GM12878 (cell line): ENCODE results near the gene TNRC6C. TPM values are rescaled to one million over a fixed set of nuclear protein-coding genes. Genes with fewer than 3 reads are reported as not detected.

ENCODE experiments used
- ATAC-seq: fragments of 200-7000 bp; cut with Tn5 transposase; 3 replicates; pipeline ENCODE4 v1.9.1; 2020; ENCODE audit warnings: mild to moderate bottlenecking, moderate library complexity
- BruUV-seq: library from RNA; stranded (reverse); fragments of 400-500 nt; replicated peaks from 2 replicates; lab custom pipeline; 2021; lab: Mats Ljungman, UMichigan
- CTCF ChIA-PET: fragments of 300-600 bp; sonication (Branson Sonifier 250); formaldehyde crosslinking; extraction: SDS; loops from one replicate; lab custom pipeline; 2021; ENCODE audit warnings: inconsistent platforms; lab: Yijun Ruan, JAX
- POLR2A ChIA-PET: fragments of 350-600 bp; formaldehyde crosslinking; extraction: SDS; loops from one replicate; lab custom pipeline; 2021; ENCODE audit warnings: inconsistent platforms; lab: Charles Lee
- RAD21 ChIA-PET: fragments of 300-600 bp; sonication (Branson Sonifier 250); formaldehyde crosslinking; loops from one replicate; lab custom pipeline; 2023; ENCODE audit warnings: antibody characterized with exemption; ENCODE audit not compliant: unreplicated experiment; lab: Charles Lee
- SMC1A ChIA-PET: fragments of 300-600 bp; sonication (Branson Sonifier 250); formaldehyde crosslinking; loops from one replicate; lab custom pipeline; 2023; ENCODE audit not compliant: unreplicated experiment, uncharacterized antibody; lab: Charles Lee
- DNase-seq: peaks from one replicate; pipeline ENCODE4 v3.0.0-alpha.2; 2011; ENCODE audit warnings: low read depth, low spot score
- FAIRE-seq: peaks from 3 replicates; lab custom pipeline; 2011; peaks lifted over from hg19 to GRCh38; lab: Jason Lieb, UNC
- H2AFZ ChIP-seq: 2 replicates; pipeline ENCODE4 v1.6.0; 2011; ENCODE audit warnings: low read depth, low read length, control low read depth; ENCODE audit not compliant: control insufficient read depth
- H3K27ac ChIP-seq: 2 replicates; pipeline ENCODE4 v1.5.1; 2011; ENCODE audit warnings: control low read depth; ENCODE audit not compliant: control insufficient read depth, insufficient read depth
- H3K27me3 ChIP-seq, 2 experiments: replicated peaks in 1 of 2; 2 replicates each; pipeline versions ENCODE4 v1.6.0 to v1.6.1; 2011; ENCODE audit warnings: low read length in 1 of 2; ENCODE audit not compliant: control insufficient read depth in 2 of 2, insufficient read depth in 2 of 2
- H3K36me3 ChIP-seq, 2 experiments: 2 replicates each; pipeline ENCODE4 v1.5.1; 2011; ENCODE audit warnings: low read length in 1 of 2; ENCODE audit not compliant: control insufficient read depth in 2 of 2, insufficient read depth in 2 of 2
- H3K4me1 ChIP-seq: 2 replicates; pipeline ENCODE4 v1.6.1; 2011; ENCODE audit warnings: mild to moderate bottlenecking, low read length, moderate library complexity, mixed read lengths; ENCODE audit not compliant: control insufficient read depth, insufficient read depth
- H3K4me2 ChIP-seq: 2 replicates; pipeline ENCODE4 v1.6.0; 2011; ENCODE audit warnings: control low read depth; ENCODE audit not compliant: control insufficient read depth, insufficient read depth
- H3K4me3 ChIP-seq: fragments of 200-600 bp; sonication (generic); 2 replicates; pipeline ENCODE4 v1.5.1; 2016
- H3K79me2 ChIP-seq: 2 replicates; pipeline ENCODE4 v1.6.0; 2011; ENCODE audit warnings: low read length; ENCODE audit not compliant: control insufficient read depth, insufficient read depth
- H3K9ac ChIP-seq: 2 replicates; pipeline ENCODE4 v1.8.0; 2011; ENCODE audit warnings: low read length, control low read depth, mixed read lengths; ENCODE audit not compliant: control insufficient read depth, insufficient read depth
- H3K9me3 ChIP-seq: replicated peaks from 3 replicates; pipeline ENCODE4 v1.5.1; 2011; ENCODE audit warnings: mild to moderate bottlenecking, low read length; ENCODE audit not compliant: control insufficient read depth, insufficient read depth
- H4K20me1 ChIP-seq: 2 replicates; pipeline ENCODE4 v1.6.0; 2011; ENCODE audit not compliant: control insufficient read depth, insufficient read depth
- ATF7 ChIP-seq: fragments of 450-650 bp; IDR thresholded peaks from 2 replicates; pipeline ENCODE4 v1.6.1; 2016; ENCODE audit warnings: low read depth, mild to moderate bottlenecking
- BHLHE40 ChIP-seq, 2 experiments: fragments of 450-650 bp in 1 of 2; IDR thresholded peaks; 2 replicates each; pipeline ENCODE4 v1.6.1; 2011 to 2017; ENCODE audit warnings: low read depth in 2 of 2, borderline replicate concordance in 1 of 2, improper control_type of control experiment in 1 of 2, low read length in 1 of 2, mild to moderate bottlenecking in 1 of 2
- IKZF2 ChIP-seq, 2 experiments: fragments of 450-650 bp; IDR thresholded peaks; 2 replicates each; pipeline ENCODE4 v1.6.1; 2017; ENCODE audit warnings: mild to moderate bottlenecking in 2 of 2, moderate library complexity in 2 of 2
- JUNB ChIP-seq: IDR thresholded peaks from 2 replicates; pipeline ENCODE4 v1.6.1; 2016; ENCODE audit warnings: antibody characterized with exemption, mild to moderate bottlenecking
- MEF2A ChIP-seq: IDR thresholded peaks from 2 replicates; pipeline ENCODE4 v1.6.1; 2011; ENCODE audit warnings: low read depth, mild to moderate bottlenecking, low read length, moderate library complexity; ENCODE audit not compliant: insufficient read depth
- NFYB ChIP-seq: IDR thresholded peaks from 2 replicates; pipeline ENCODE4 v1.6.1; 2011; ENCODE audit warnings: low read depth, mild to moderate bottlenecking, low read length, improper control_type of control experiment, moderate library complexity; ENCODE audit not compliant: insufficient read depth
- RELA ChIP-seq: fragments of 450-650 bp; IDR thresholded peaks from 2 replicates; pipeline ENCODE4 v1.8.0; 2014; ENCODE audit warnings: borderline replicate concordance; ENCODE audit not compliant: partially characterized antibody
- TBL1XR1 ChIP-seq: IDR thresholded peaks from 2 replicates; pipeline ENCODE4 v1.6.1; 2012; ENCODE audit warnings: low read depth, low read length, improper control_type of control experiment
- WGBS: methylation state at CpG from one replicate; pipeline ENCODE4 v1.1.6; 2016; ENCODE audit warnings: low lambda C conversion rate; ENCODE audit not compliant: insufficient replicate concordance, insufficient coverage; ENCODE audit errors: missing lambda C conversion rate; 5-methylcytosine and 5-hydroxymethylcytosine counted together
- in situ Hi-C: fragments of 300-500 bp; cut with MboI; formaldehyde crosslinking; loops from 9 replicates; pipeline ENCODE4 v1.14.3; 2018; ENCODE audit warnings: mixed read lengths
- intact Hi-C: fragments of 100-400 bp; cut with micrococcal nuclease; formaldehyde crosslinking; loops from one replicate; pipeline ENCODE4 v1.14.2; 2022; ENCODE audit not compliant: unreplicated experiment
- polyA plus RNA-seq, 11 experiments: library from polyadenylated mRNA; depleted of rRNA in 4 of 11; unstranded in 6 of 11; stranded (reverse) in 5 of 11; fragments of >200 nt; fragmentation: Nextera tagmentation in 4 of 11; fragmentation: Illumina TruSeq in 1 of 11; extraction: Ambion mirVana in 4 of 11; extraction: Trizol in 1 of 11; gene quantifications; 1 replicate in 1 of 11; 2 replicates in 10 of 11; pipeline versions ENCODE4 v1.2.1 to v1.2.3, GENCODE V29; 2011 to 2016; ENCODE audit warnings: inconsistent platforms in 2 of 11, missing spikeins in 2 of 11, low read depth in 1 of 11
- total RNA-seq, 4 experiments: library from RNA; depleted of rRNA in 3 of 4; stranded (reverse); fragments of >200 nt in 3 of 4; fragmentation: Illumina TruSeq in 1 of 4; extraction: Trizol in 1 of 4; gene quantifications; 2 replicates each; pipeline versions ENCODE4 v1.2.1 to v1.2.3, GENCODE V29; 2013 to 2021
- TF ChIP-seq, protein P1 (sequence below): fragments of 450-650 bp; IDR thresholded peaks from 2 replicates; pipeline ENCODE4 v1.6.1; 2017; ENCODE audit warnings: mild to moderate bottlenecking, moderate library complexity
- TF ChIP-seq, protein P2 (sequence below): fragments of 450-650 bp; IDR thresholded peaks from 2 replicates; pipeline ENCODE4 v1.6.1; 2016; ENCODE audit warnings: mild to moderate bottlenecking
- TF ChIP-seq, protein P3 (sequence below): IDR thresholded peaks from 2 replicates; pipeline ENCODE4 v1.6.1; 2012; ENCODE audit warnings: low read length, inconsistent platforms

The TNRC6C gene
- total and polyA plus RNA-seq, 10 of the 15 experiments (the other 5 are each of a cell fraction or from before 2014, with no cell fraction given): 0.40 to 6.1 (median 0.96) TPM

DNA sequence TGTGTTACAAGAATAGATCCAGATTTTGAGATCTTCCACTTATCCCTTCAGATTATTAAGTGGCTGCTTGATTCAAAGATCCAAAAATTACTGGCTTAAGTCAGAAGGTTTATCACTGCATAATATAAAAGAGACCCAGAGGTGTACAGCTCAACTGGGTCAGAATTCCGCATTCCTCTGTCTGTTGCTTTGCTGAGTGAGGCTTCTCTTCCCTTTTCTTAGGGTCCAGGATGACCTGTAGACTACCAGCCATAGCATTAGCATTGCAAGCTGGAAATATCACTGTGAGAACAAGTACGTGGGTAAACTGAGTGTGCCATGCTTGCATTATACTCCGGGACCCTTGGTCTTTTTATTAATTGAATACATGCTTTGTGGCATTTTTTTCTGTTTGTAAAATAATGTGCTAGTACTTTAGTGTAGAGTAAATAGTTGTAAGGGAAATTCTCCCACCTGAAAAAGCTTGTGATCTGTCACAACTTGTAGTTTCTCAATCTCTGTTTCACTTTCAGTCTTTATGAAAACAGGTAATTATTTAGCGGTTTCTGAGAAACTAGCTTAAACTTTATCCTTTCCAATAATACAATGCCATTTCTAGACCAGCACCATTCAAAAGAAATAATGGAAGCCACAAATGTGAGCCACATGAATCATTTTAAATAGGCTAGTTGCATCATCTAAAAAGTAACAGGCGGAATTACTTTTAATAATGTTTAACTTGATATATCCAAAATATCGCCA, 61.6 kb downstream of the TNRC6C start:
- Histone ChIP-seq H3K4me2 (peak overlapping the region; percentile 88), H4K20me1 (no peaks in the 10 kb centered on the region), H3K4me1 (peaks cover 14% of the 10 kb centered on the region), H3K4me3 (peak overlapping the region; percentile 25; the same call in 1 of the 2 replicates), H3K9ac (no peak overlapping the region), H3K27ac (peak overlapping the region; percentile 60), H2AFZ (no peak overlapping the region), H3K9me3 (no peaks in the 10 kb centered on the region), H3K79me2 (no peaks in the 10 kb centered on the region), H3K27me3 (no peaks in the 10 kb centered on the region), H3K36me3 (no peaks in the 10 kb centered on the region)
- intact Hi-C loops: loop anchor here (2.0 to 5.0 kb wide), 2 partner anchors 67 to 231 kb away; no protein-coding TSS in a partner anchor
- BruUV-seq: no TSS peak
- peak; percentile 92 for ATAC-seq
- in situ Hi-C loops: loop anchor here (5.0 kb wide), 1 partner anchor 248 kb away; no protein-coding TSS in a partner anchor
- SMC1A ChIA-PET: interaction anchor here (0.6 to 5.6 kb wide), 40 partner anchors 9 to 688 kb away, joined by 3 to 94 read pairs (median 4); partner anchors contain the start of genes AFMID, TK1 and TNRC6C
- RAD21 ChIA-PET: interaction anchor here (0.6 to 6.8 kb wide), 43 partner anchors 15 to 1819 kb away, joined by 3 to 79 read pairs (median 4); partner anchors contain the start of genes AFMID, CBX4, TK1 and TNRC6C
- POLR2A ChIA-PET: interaction anchor here (0.5 to 2.7 kb wide), 17 partner anchors 9 to 368 kb away, joined by 3 to 14 read pairs (median 3); partner anchors contain the start of genes TMC6, TMC8 and TNRC6C
- peak; percentile 60 for DNase-seq
- CTCF ChIA-PET: interaction anchor here (0.7 to 6.1 kb wide), 47 partner anchors 8 to 477 kb away, joined by 3 to 100 read pairs (median 5); partner anchors contain the start of genes TK1 and TNRC6C
- FAIRE-seq: peak; percentile 86
- 3% methylated on average over 6 of the region's 6 CpGs for WGBS
- TF ChIP-seq RELA (no peak), TBL1XR1 (0 out of 2 replicates have a peak, but pooled peaks have one; percentile 24), ATF7 (peak; percentile 93), NFYB (peak; percentile 69), MEF2A (0 out of 2 replicates have a peak, but pooled peaks have one; percentile 39), BHLHE40 (IDR thresholded peaks at IDR 0.05; ENCODE audit: borderline replicate concordance in 1 of 2, low read depth in 2 of 2, low read length in 1 of 2) (peak; percentile 38 to 49; a peak in 2 of 4 replicates), JUNB (0 out of 2 replicates have a peak, but pooled peaks have one; percentile 28), IKZF2 (IDR thresholded peaks at IDR 0.05) (peak; percentile 58; a peak in 3 of 4 replicates)
- TF ChIP-seq, protein P1, sequence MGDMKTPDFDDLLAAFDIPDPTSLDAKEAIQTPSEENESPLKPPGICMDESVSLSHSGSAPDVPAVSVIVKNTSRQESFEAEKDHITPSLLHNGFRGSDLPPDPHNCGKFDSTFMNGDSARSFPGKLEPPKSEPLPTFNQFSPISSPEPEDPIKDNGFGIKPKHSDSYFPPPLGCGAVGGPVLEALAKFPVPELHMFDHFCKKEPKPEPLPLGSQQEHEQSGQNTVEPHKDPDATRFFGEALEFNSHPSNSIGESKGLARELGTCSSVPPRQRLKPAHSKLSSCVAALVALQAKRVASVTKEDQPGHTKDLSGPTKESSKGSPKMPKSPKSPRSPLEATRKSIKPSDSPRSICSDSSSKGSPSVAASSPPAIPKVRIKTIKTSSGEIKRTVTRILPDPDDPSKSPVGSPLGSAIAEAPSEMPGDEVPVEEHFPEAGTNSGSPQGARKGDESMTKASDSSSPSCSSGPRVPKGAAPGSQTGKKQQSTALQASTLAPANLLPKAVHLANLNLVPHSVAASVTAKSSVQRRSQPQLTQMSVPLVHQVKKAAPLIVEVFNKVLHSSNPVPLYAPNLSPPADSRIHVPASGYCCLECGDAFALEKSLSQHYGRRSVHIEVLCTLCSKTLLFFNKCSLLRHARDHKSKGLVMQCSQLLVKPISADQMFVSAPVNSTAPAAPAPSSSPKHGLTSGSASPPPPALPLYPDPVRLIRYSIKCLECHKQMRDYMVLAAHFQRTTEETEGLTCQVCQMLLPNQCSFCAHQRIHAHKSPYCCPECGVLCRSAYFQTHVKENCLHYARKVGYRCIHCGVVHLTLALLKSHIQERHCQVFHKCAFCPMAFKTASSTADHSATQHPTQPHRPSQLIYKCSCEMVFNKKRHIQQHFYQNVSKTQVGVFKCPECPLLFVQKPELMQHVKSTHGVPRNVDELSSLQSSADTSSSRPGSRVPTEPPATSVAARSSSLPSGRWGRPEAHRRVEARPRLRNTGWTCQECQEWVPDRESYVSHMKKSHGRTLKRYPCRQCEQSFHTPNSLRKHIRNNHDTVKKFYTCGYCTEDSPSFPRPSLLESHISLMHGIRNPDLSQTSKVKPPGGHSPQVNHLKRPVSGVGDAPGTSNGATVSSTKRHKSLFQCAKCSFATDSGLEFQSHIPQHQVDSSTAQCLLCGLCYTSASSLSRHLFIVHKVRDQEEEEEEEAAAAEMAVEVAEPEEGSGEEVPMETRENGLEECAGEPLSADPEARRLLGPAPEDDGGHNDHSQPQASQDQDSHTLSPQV: peak; percentile 84
- TF ChIP-seq, protein P2, sequence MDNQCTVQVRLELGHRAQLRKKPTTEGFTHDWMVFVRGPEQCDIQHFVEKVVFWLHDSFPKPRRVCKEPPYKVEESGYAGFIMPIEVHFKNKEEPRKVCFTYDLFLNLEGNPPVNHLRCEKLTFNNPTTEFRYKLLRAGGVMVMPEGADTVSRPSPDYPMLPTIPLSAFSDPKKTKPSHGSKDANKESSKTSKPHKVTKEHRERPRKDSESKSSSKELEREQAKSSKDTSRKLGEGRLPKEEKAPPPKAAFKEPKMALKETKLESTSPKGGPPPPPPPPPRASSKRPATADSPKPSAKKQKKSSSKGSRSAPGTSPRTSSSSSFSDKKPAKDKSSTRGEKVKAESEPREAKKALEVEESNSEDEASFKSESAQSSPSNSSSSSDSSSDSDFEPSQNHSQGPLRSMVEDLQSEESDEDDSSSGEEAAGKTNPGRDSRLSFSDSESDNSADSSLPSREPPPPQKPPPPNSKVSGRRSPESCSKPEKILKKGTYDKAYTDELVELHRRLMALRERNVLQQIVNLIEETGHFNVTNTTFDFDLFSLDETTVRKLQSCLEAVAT: 0 out of 2 replicates have a peak, but pooled peaks have one; percentile 27
- TF ChIP-seq, protein P3, sequence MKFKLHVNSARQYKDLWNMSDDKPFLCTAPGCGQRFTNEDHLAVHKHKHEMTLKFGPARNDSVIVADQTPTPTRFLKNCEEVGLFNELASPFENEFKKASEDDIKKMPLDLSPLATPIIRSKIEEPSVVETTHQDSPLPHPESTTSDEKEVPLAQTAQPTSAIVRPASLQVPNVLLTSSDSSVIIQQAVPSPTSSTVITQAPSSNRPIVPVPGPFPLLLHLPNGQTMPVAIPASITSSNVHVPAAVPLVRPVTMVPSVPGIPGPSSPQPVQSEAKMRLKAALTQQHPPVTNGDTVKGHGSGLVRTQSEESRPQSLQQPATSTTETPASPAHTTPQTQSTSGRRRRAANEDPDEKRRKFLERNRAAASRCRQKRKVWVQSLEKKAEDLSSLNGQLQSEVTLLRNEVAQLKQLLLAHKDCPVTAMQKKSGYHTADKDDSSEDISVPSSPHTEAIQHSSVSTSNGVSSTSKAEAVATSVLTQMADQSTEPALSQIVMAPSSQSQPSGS: peak; percentile 60
